ENCODE data around the gene RNF32. TPM values are rescaled to one million over a fixed set of nuclear protein-coding genes. Genes with fewer than 3 reads are reported as not detected.
"Not testable (repeated sequence)": the region's sequence is repeated elsewhere in the genome, so short reads cannot be mapped to it uniquely, and the experiment has no call there.

The RNF32 gene
- total RNA-seq, 1 experiment from 2014 or later, result 1.3 TPM

- Histone ChIP-seq H3K4me1 (ENCODE audit: low read length) (peaks cover 10% of the 10 kb centered on the region), H3K4me3 (ENCODE audit: low read length) (no peak overlapping the region), H3K36me3 (ENCODE audit: insufficient read depth, low read length) (peaks cover 28% of the 10 kb centered on the region; the same call in 1 of the 2 replicates)
These were observed 42.4 kb downstream of the RNF32 start for GRCh38 chr7:156682928-156683327.

DNA sequence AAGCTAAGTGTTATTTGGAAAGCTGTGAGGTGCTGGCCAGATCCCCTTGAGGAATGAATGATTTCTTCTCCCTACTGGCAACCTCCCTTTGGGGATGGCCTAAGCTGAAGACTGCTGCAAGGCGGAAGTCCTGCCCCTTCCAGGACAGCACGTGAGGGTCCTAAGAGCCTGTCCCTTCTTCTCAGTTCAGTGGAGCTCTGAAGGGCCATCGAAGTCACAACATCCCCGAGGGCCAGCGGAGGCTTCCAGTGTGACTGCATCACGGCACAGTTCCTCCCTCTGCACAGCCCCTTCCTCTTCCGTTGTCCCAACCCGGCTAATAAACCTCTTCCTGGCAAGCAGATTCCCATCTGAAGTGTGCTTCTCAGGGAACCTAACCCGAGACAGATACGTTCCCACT is 43.7 kb downstream of the RNF32 start:
- Histone ChIP-seq H3K9me2 (replicated peaks; ENCODE audit: insufficient read depth, low read length) (no peaks in the 10 kb centered on the region), H4K20me1 (ENCODE audit: insufficient read depth, low read depth, low read length) (no peaks in the 10 kb centered on the region), H3K27me3 (ENCODE audit: low read length) (no peaks in the 10 kb centered on the region), H3K9ac (ENCODE audit: low read length) (no peak overlapping the region), H3K79me2 (ENCODE audit: low read length) (no peaks in the 10 kb centered on the region), H3K4me1 (ENCODE audit: low read length) (peaks cover 10% of the 10 kb centered on the region), H3K4me3 (ENCODE audit: low read length) (no peak overlapping the region), H3K9me3 (ENCODE audit: low read length) (no peaks in the 10 kb centered on the region), H3K36me3 (ENCODE audit: insufficient read depth, low read length) (peaks cover 25% of the 10 kb centered on the region; the same call in 1 of the 2 replicates), H3K4me2 (ENCODE audit: low read depth, low read length, poor library complexity, severe bottlenecking) (no peak overlapping the region), H2AFZ (ENCODE audit: low read length) (no peak overlapping the region), H3K27ac (ENCODE audit: low read length) (no peak overlapping the region)
- DNase-seq, result no peak

More at GRCh38 chr7:156682928-156683327, 42.4 kb downstream of the RNF32 start:
- Histone ChIP-seq H2AFZ (ENCODE audit: low read length) (no peak overlapping the region), H3K9me3 (ENCODE audit: low read length) (no peaks in the 10 kb centered on the region), H3K27ac (ENCODE audit: low read length) (no peak overlapping the region), H3K4me2 (ENCODE audit: low read depth, low read length, poor library complexity, severe bottlenecking) (no peak overlapping the region), H4K20me1 (ENCODE audit: insufficient read depth, low read depth, low read length) (no peaks in the 10 kb centered on the region), H3K79me2 (ENCODE audit: low read length) (no peaks in the 10 kb centered on the region), H3K27me3 (ENCODE audit: low read length) (no peaks in the 10 kb centered on the region), H3K9ac (ENCODE audit: low read length) (no peak overlapping the region), H3K9me2 (replicated peaks; ENCODE audit: insufficient read depth, low read length) (no peaks in the 10 kb centered on the region)
- no peak for DNase-seq

DNA sequence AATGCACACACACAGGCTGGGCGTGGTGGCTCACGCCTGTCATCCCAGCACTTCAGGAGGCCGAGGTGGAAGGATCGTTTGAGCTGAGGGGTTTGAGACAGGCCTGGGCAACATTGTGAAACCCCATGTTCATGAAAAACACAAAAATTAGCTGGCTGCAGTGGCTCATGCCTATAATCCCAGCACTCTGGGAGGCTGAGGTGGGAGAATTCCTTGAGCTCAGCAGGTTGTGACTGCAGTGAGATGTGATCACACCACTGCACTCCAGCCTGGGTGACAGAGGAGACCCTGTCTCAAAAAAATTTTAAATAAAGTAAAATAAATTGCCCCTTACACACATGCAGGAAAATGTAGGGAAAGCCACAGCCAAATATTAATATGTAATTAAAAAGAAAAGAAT is 44.1 kb downstream of the RNF32 start:
- Histone ChIP-seq H3K4me2 (ENCODE audit: low read depth, low read length, poor library complexity, severe bottlenecking) (no peak overlapping the region), H3K79me2 (ENCODE audit: low read length) (no peaks in the 10 kb centered on the region)
- no peak for DNase-seq

DNA sequence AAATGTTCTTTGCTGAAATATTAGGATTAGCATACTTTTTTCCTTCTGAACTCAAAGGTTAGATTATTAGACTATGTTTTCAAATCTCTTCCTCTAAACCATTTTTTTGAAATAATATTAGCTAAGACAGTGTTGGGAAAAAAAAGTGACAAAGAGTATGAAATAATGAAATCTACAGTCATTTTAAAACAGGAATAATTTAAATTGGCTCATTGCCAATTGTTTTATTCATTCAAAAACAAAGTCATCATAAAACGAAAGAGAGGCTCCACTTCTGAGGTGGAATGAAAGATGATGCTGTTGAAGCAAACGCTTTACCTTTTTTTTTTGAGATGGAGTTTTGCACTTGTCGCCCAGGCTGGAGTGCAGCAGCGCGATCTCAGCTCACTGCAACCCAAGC is 51.2 kb downstream of the RNF32 start:
- H3K4me3 ChIP-seq (ENCODE audit: low read length), result no peak overlapping the region
- no peaks in the 10 kb centered on the region for H4K20me1 ChIP-seq (ENCODE audit: insufficient read depth, low read depth, low read length)
- no peak overlapping the region for H3K9ac ChIP-seq (ENCODE audit: low read length)
- no peaks in the 10 kb centered on the region for H3K9me3 ChIP-seq (ENCODE audit: low read length)
- H3K27me3 ChIP-seq (ENCODE audit: low read length), result no peaks in the 10 kb centered on the region
- no peaks in the 10 kb centered on the region for H3K4me1 ChIP-seq (ENCODE audit: low read length)
- no peak overlapping the region for H3K27ac ChIP-seq (ENCODE audit: low read length)
- H3K9me2 ChIP-seq (replicated peaks; ENCODE audit: insufficient read depth, low read length), result no peaks in the 10 kb centered on the region
- peaks cover 40% of the 10 kb centered on the region for H3K79me2 ChIP-seq (ENCODE audit: low read length)
- no peak for DNase-seq
- no peak overlapping the region for H3K4me2 ChIP-seq (ENCODE audit: low read depth, low read length, poor library complexity, severe bottlenecking)
- H2AFZ ChIP-seq (ENCODE audit: low read length), result no peak overlapping the region
- 0 out of 2 replicates have a peak, but pooled peaks cover 3% of the 10 kb centered on the region for H3K36me3 ChIP-seq (ENCODE audit: insufficient read depth, low read length)

More for the DNA sequence above, 44.1 kb downstream of the RNF32 start:
- H3K9ac ChIP-seq (ENCODE audit: low read length), result no peak overlapping the region
- H2AFZ ChIP-seq (ENCODE audit: low read length), result no peak overlapping the region
- peaks cover 21% of the 10 kb centered on the region; the same call in 1 of the 2 replicates for H3K36me3 ChIP-seq (ENCODE audit: insufficient read depth, low read length)
- H3K4me3 ChIP-seq (ENCODE audit: low read length), result no peak overlapping the region
- no peaks in the 10 kb centered on the region for H3K9me3 ChIP-seq (ENCODE audit: low read length)
- no peaks in the 10 kb centered on the region for H3K27me3 ChIP-seq (ENCODE audit: low read length)
- peaks cover 10% of the 10 kb centered on the region for H3K4me1 ChIP-seq (ENCODE audit: low read length)
- no peaks in the 10 kb centered on the region for H3K9me2 ChIP-seq (replicated peaks; ENCODE audit: insufficient read depth, low read length)
- H4K20me1 ChIP-seq (ENCODE audit: insufficient read depth, low read depth, low read length), result no peaks in the 10 kb centered on the region
- H3K27ac ChIP-seq (ENCODE audit: low read length), result no peak overlapping the region

DNA sequence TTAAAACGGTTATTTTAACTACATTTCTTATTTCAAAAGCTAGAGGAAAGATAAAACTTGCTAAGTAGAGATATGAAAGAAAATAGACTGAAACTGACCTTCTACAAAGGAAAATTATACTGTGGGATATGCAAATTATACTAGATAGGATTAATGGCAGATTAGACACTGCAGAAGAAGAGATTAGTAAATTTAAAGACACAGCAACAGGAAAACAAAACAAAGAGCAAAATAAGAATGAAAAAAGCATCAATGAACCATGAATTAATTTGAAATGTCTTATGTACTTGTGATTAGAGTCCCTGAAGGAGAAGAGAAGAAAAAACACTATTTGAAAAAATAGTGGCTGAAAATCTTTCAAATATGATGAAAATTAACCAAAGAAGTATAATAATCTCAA is 52.3 kb downstream of the RNF32 start:
- H3K36me3 ChIP-seq (ENCODE audit: insufficient read depth, low read length), result 0 out of 2 replicates have a peak, but pooled peaks cover 3% of the 10 kb centered on the region
- H3K4me2 ChIP-seq (ENCODE audit: low read depth, low read length, poor library complexity, severe bottlenecking), result no peak overlapping the region
- no peaks in the 10 kb centered on the region for H3K27me3 ChIP-seq (ENCODE audit: low read length)
- H3K9ac ChIP-seq (ENCODE audit: low read length), result no peak overlapping the region
- H3K4me1 ChIP-seq (ENCODE audit: low read length), result no peaks in the 10 kb centered on the region
- H2AFZ ChIP-seq (ENCODE audit: low read length), result no peak overlapping the region
- H3K4me3 ChIP-seq (ENCODE audit: low read length), result no peak overlapping the region
- H3K79me2 ChIP-seq (ENCODE audit: low read length), result peaks cover 40% of the 10 kb centered on the region
- no peaks in the 10 kb centered on the region for H3K9me2 ChIP-seq (replicated peaks; ENCODE audit: insufficient read depth, low read length)
- no peak overlapping the region for H3K27ac ChIP-seq (ENCODE audit: low read length)
- no peaks in the 10 kb centered on the region for H4K20me1 ChIP-seq (ENCODE audit: insufficient read depth, low read depth, low read length)
- H3K9me3 ChIP-seq (ENCODE audit: low read length), result no peaks in the 10 kb centered on the region
- DNase-seq, result no peak

GRCh38 chr7:156693627-156694026 is 53.1 kb downstream of the RNF32 start:
- no peaks in the 10 kb centered on the region for H3K4me1 ChIP-seq (ENCODE audit: low read length)
- no peak overlapping the region for H3K4me3 ChIP-seq (ENCODE audit: low read length)
- no peak overlapping the region for H2AFZ ChIP-seq (ENCODE audit: low read length)
- H3K9ac ChIP-seq (ENCODE audit: low read length), result no peak overlapping the region
- H3K9me3 ChIP-seq (ENCODE audit: low read length), result no peaks in the 10 kb centered on the region
- no peak for DNase-seq
- no peaks in the 10 kb centered on the region for H3K9me2 ChIP-seq (replicated peaks; ENCODE audit: insufficient read depth, low read length)
- H3K27me3 ChIP-seq (ENCODE audit: low read length), result no peaks in the 10 kb centered on the region
- 0 out of 2 replicates have a peak, but pooled peaks cover 3% of the 10 kb centered on the region for H3K36me3 ChIP-seq (ENCODE audit: insufficient read depth, low read length)
- H3K27ac ChIP-seq (ENCODE audit: low read length), result no peak overlapping the region
- peaks cover 40% of the 10 kb centered on the region for H3K79me2 ChIP-seq (ENCODE audit: low read length)
- no peaks in the 10 kb centered on the region for H4K20me1 ChIP-seq (ENCODE audit: insufficient read depth, low read depth, low read length)
- H3K4me2 ChIP-seq (ENCODE audit: low read depth, low read length, poor library complexity, severe bottlenecking), result no peak overlapping the region

DNA sequence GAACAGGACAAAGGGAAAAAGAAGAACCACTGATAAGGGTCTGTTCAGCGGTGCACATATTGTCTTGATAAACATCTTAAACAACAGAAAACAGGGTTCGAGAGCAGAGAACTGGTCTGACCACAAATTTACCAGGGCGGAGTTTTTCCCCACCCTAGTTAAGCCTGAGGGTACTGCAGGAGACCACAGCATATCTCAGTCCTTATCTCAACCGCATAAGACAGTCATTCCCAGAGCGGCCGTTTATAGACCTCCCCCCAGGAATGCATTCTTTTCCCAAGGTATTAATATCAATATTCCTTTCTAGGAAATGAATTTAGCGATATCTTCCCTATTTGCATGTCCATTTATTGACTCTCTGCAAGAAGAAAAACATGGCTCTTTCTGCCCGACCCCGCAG is 56.7 kb downstream of the RNF32 start:
- Histone ChIP-seq H3K36me3 (ENCODE audit: insufficient read depth, low read length) (peaks cover 16% of the 10 kb centered on the region), H3K79me2 (ENCODE audit: low read length) (peaks cover 33% of the 10 kb centered on the region)
- not testable (repeated sequence) for H3K4me2 ChIP-seq (ENCODE audit: low read depth, low read length, poor library complexity, severe bottlenecking); H4K20me1 ChIP-seq (ENCODE audit: insufficient read depth, low read depth, low read length); H3K4me1 ChIP-seq (ENCODE audit: low read length); H3K27ac ChIP-seq (ENCODE audit: low read length); H3K4me3 ChIP-seq (ENCODE audit: low read length); H3K9ac ChIP-seq (ENCODE audit: low read length); H3K9me3 ChIP-seq (ENCODE audit: low read length); H2AFZ ChIP-seq (ENCODE audit: low read length); H3K27me3 ChIP-seq (ENCODE audit: low read length); H3K9me2 ChIP-seq (replicated peaks; ENCODE audit: insufficient read depth, low read length); DNase-seq

DNA sequence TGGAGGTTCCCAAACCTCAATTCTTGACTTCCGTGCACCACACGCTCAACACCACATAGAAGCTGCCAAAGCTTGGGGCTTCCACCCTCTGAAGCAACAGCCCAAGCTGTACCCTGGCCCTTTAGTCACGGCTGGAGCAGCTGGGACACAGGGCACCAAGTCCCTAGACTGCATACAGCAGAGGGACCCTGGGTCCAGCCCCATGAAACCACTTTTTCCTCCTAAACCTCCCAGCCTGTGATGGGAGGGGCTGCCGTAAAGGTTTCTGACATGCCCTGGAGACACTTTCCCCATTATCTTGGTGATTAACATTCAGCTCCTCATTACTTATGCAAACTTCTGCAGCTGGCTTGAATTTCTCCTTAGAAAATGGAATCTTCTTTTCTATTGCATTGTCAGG is 57.9 kb downstream of the RNF32 start:
- not testable (repeated sequence) for H3K4me1 ChIP-seq (ENCODE audit: low read length); DNase-seq; H3K27me3 ChIP-seq (ENCODE audit: low read length); H3K9ac ChIP-seq (ENCODE audit: low read length); H3K4me2 ChIP-seq (ENCODE audit: low read depth, low read length, poor library complexity, severe bottlenecking); H2AFZ ChIP-seq (ENCODE audit: low read length); H3K27ac ChIP-seq (ENCODE audit: low read length); H3K9me3 ChIP-seq (ENCODE audit: low read length); H4K20me1 ChIP-seq (ENCODE audit: insufficient read depth, low read depth, low read length); H3K4me3 ChIP-seq (ENCODE audit: low read length); H3K9me2 ChIP-seq (replicated peaks; ENCODE audit: insufficient read depth, low read length)
- Histone ChIP-seq H3K79me2 (ENCODE audit: low read length) (peaks cover 20% of the 10 kb centered on the region), H3K36me3 (ENCODE audit: insufficient read depth, low read length) (peaks cover 25% of the 10 kb centered on the region)

DNA sequence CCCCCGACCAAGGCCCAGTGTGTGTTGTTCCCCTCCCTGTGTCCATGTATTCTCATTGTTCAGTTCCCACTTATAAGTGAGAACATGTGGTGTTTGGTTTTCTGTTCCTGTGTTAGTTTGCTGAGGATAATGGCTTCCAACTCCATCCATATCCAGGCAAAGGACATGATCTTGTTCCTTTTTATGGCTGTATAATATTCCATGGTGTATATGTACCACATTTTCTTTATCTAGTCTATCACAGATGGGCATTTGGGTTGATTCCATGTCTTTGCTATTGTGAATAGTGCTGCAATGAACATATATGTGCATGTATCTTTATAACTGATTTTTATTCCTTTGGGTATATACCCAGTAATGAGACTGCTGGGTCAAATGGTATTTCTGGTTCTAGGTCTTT is 61.2 kb downstream of the RNF32 start:
- not testable (repeated sequence) for H3K9me3 ChIP-seq (ENCODE audit: low read length); DNase-seq; H3K4me1 ChIP-seq (ENCODE audit: low read length); H4K20me1 ChIP-seq (ENCODE audit: insufficient read depth, low read depth, low read length); H3K4me2 ChIP-seq (ENCODE audit: low read depth, low read length, poor library complexity, severe bottlenecking); H3K27me3 ChIP-seq (ENCODE audit: low read length); H3K27ac ChIP-seq (ENCODE audit: low read length); H3K4me3 ChIP-seq (ENCODE audit: low read length); H3K9ac ChIP-seq (ENCODE audit: low read length); H2AFZ ChIP-seq (ENCODE audit: low read length); H3K9me2 ChIP-seq (replicated peaks; ENCODE audit: insufficient read depth, low read length)
- Histone ChIP-seq H3K79me2 (ENCODE audit: low read length) (peaks cover 26% of the 10 kb centered on the region), H3K36me3 (ENCODE audit: insufficient read depth, low read length) (peaks cover 32% of the 10 kb centered on the region)

Measured in Karpas-422 (cell line).